OCI-LY7 (cell line): ENCODE measurements around the gene COQ10A. TPM values are rescaled to one million over a fixed set of nuclear protein-coding genes. Genes with fewer than 3 reads are reported as not detected.
A peak's percentile ranks its signal among the peaks of the same experiment; 100 is the strongest.

ENCODE experiments used
- BruUV-seq: library from RNA; stranded (reverse); fragments of 400-500 nt; replicated peaks from 2 replicates; lab custom pipeline; 2021; lab: Mats Ljungman, UMichigan
- CTCF ChIA-PET: fragments of 300-600 bp; sonication (Branson Sonifier 250); formaldehyde crosslinking; loops from one replicate; lab custom pipeline; 2022; ENCODE audit warnings: antibody characterized with exemption; ENCODE audit not compliant: unreplicated experiment; lab: Charles Lee
- POLR2A ChIA-PET: fragments of 300-600 bp; sonication (Branson Sonifier 250); formaldehyde crosslinking; loops from one replicate; lab custom pipeline; 2022; ENCODE audit warnings: antibody characterized with exemption; lab: Charles Lee
- DNase-seq: peaks from one replicate; pipeline ENCODE4 v3.0.0-alpha.2; 2015; ENCODE audit warnings: low spot score
- H2AFZ ChIP-seq: fragments of 200-600 bp; sonication (generic), shearing (Covaris generic); 2 replicates; pipeline ENCODE4 v1.6.1; 2014; ENCODE audit warnings: mild to moderate bottlenecking, antibody characterized with exemption, low read length, moderate library complexity
- H3K27ac ChIP-seq: fragments of 200-600 bp; sonication (generic); 2 replicates; pipeline ENCODE4 v1.5.1; 2014; ENCODE audit warnings: mixed run types, low read depth, mild to moderate bottlenecking, moderate library complexity, low read length, inconsistent platforms; ENCODE audit not compliant: poor library complexity, severe bottlenecking
- H3K36me3 ChIP-seq: fragments of 200-600 bp; sonication (generic); 2 replicates; pipeline ENCODE4 v1.6.1; 2014; ENCODE audit warnings: mild to moderate bottlenecking, antibody characterized with exemption, low read length, moderate library complexity, mixed read lengths; ENCODE audit not compliant: insufficient read depth
- H3K4me1 ChIP-seq: fragments of 200-600 bp; sonication (generic); 2 replicates; pipeline ENCODE4 v1.5.1; 2014; ENCODE audit warnings: mild to moderate bottlenecking, low read length; ENCODE audit not compliant: insufficient read depth, poor library complexity, severe bottlenecking
- H3K4me2 ChIP-seq: fragments of 200-600 bp; sonication (generic); 2 replicates; pipeline ENCODE4 v1.6.1; 2014; ENCODE audit warnings: mild to moderate bottlenecking, low read length
- H3K4me3 ChIP-seq: fragments of 200-600 bp; sonication (generic); 2 replicates; pipeline ENCODE4 v1.5.1; 2014; ENCODE audit warnings: mild to moderate bottlenecking, low read depth, low read length; ENCODE audit not compliant: poor library complexity, severe bottlenecking
- H3K79me2 ChIP-seq: fragments of 200-600 bp; sonication (generic); 2 replicates; pipeline ENCODE4 v1.6.1; 2016; ENCODE audit warnings: low read depth, mild to moderate bottlenecking, low read length, moderate library complexity, mixed read lengths; ENCODE audit not compliant: insufficient read depth
- H3K9me2 ChIP-seq: fragments of 200-600 bp; sonication (generic); 2 replicates; pipeline ENCODE4 v1.6.1; 2016; ENCODE audit warnings: mild to moderate bottlenecking, low read length, mixed read lengths; ENCODE audit not compliant: insufficient read depth
- H3K9me3 ChIP-seq: fragments of 200-600 bp; sonication (generic); 2 replicates; pipeline ENCODE4 v1.6.1; 2014; ENCODE audit warnings: mild to moderate bottlenecking, mixed run types, low read length, mixed read lengths
- H4K20me1 ChIP-seq: fragments of 200-600 bp; sonication (generic); 2 replicates; pipeline ENCODE4 v1.6.1; 2014; ENCODE audit warnings: mild to moderate bottlenecking, antibody characterized with exemption, low read length, moderate library complexity, mixed read lengths; ENCODE audit not compliant: insufficient read depth
- EZH2phosphoT487 ChIP-seq: fragments of 200-600 bp; sonication (generic); IDR thresholded peaks from 2 replicates; pipeline ENCODE4 v1.6.1; 2018; ENCODE audit warnings: low read depth, borderline replicate concordance, mild to moderate bottlenecking, mixed run types, antibody characterized with exemption, low read length, moderate library complexity, mixed read lengths
- intact Hi-C: fragments of 100-400 bp; cut with micrococcal nuclease; formaldehyde crosslinking; loops from one replicate; pipeline ENCODE4 v1.10.0; 2022; ENCODE audit not compliant: unreplicated experiment
- total RNA-seq, 2 experiments: library from RNA; depleted of rRNA in 1 of 2; stranded (reverse); fragments of >200 nt in 1 of 2; shearing (Covaris generic) in 1 of 2; gene quantifications; 2 replicates each; pipeline ENCODE4 v1.2.3, GENCODE V29; 2014 to 2022
- TF ChIP-seq, protein P1 (sequence below): fragments of 200-600 bp; sonication (generic); conservative IDR thresholded peaks from 2 replicates; pipeline ENCODE4 v1.5.1; 2014; ENCODE audit warnings: mild to moderate bottlenecking, antibody characterized with exemption, low read length, moderate library complexity, mixed read lengths

The COQ10A gene
- total RNA-seq, 2 experiments from 2014 or later, result 20.6 to 22.1 TPM

DNA sequence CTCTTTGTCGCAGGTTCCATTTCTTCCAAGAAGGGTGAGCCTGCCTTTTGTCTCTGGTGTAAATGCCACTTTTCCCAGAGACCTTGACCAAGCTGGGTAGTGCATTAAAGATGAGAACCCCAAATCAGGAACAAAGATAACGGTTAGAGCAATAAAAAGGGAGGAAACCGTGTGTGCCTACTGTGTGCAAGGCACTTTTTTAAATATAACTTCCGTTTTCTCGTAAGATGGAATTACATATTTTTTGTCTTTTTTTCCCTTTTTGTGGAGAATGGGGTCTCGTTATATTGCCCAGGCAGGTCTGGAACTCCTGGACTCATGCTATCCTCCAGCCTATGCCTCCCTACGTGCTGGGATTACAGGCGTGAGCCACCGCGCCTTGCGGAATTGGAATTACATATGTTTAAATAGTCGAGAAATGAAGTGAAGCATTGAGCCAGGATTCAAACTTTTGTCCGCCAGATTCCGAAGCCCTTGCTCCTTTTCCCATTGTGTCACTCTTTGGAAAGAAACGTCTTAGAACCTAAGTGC is 43.1 kb upstream of the COQ10A start:
- no peak for DNase-seq
- BruUV-seq, result no TSS peak
- Histone ChIP-seq H3K79me2 (peaks cover 23% of the 10 kb centered on the region; the same call in 1 of the 2 replicates), H3K27ac (peak overlapping the region; percentile 41), H3K36me3 (no peaks in the 10 kb centered on the region; the same call in 1 of the 2 replicates), H3K9me2 (no peaks in the 10 kb centered on the region), H3K9me3 (no peaks in the 10 kb centered on the region), H3K4me2 (peak overlapping the region; percentile 100), H3K4me1 (peaks cover 40% of the 10 kb centered on the region), H2AFZ (peak overlapping the region; percentile 97), H4K20me1 (no peaks in the 10 kb centered on the region), H3K4me3 (peak overlapping the region; percentile 83)
- TF ChIP-seq EZH2phosphoT487, result no peak
- TF ChIP-seq, protein P1, sequence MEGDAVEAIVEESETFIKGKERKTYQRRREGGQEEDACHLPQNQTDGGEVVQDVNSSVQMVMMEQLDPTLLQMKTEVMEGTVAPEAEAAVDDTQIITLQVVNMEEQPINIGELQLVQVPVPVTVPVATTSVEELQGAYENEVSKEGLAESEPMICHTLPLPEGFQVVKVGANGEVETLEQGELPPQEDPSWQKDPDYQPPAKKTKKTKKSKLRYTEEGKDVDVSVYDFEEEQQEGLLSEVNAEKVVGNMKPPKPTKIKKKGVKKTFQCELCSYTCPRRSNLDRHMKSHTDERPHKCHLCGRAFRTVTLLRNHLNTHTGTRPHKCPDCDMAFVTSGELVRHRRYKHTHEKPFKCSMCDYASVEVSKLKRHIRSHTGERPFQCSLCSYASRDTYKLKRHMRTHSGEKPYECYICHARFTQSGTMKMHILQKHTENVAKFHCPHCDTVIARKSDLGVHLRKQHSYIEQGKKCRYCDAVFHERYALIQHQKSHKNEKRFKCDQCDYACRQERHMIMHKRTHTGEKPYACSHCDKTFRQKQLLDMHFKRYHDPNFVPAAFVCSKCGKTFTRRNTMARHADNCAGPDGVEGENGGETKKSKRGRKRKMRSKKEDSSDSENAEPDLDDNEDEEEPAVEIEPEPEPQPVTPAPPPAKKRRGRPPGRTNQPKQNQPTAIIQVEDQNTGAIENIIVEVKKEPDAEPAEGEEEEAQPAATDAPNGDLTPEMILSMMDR, result no peak
- intact Hi-C loops, result loop anchor here (1.0 kb wide), 4 partner anchors 15 to 104 kb away; no protein-coding TSS in a partner anchor
- POLR2A ChIA-PET, result interaction anchor here (2.2 to 4.2 kb wide), 4 partner anchors 10 to 106 kb away, joined by 9 to 85 read pairs (median 16); partner anchors contain the start of genes SMARCC2 and ZC3H10
- CTCF ChIA-PET, result no interaction called here

DNA sequence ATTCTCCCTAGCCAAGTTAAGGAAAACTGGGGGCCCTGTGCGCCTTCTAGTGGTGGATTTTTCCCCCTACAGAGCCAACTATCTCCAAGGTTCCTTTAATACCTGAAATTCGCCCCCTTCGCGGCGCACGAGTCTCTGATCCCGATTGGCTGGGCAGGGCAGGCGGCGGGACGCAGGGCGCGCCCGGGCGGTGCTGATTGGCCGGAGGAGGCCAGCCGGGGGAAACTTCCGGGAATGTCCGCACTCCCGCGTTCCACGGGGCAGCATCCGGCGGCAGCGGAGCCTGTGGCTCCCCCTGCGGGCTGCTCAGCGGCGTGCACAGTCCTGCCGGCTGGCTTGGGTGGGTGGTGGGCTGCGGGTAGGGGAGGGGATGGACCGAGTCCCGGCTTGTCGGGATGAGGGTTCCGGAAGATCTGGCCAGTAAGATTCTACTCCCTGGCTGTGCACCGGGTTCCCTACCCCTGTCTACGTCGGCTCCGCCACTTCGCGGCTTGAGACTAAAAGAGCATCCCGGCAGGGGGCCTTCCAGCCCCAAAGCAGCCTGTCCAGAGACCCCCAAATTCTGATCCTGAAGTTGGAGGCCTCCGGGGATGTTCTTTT is 42.5 kb upstream of the COQ10A start, which contains the start of gene NABP2:
Gene NABP2 (plus strand): TSS at position 241 of the 600 bp plus-strand sequence. CDS start 515 bp downstream, outside the sequence.
- CTCF ChIA-PET, result no interaction called here

More for the DNA sequence above, 42.5 kb upstream of the COQ10A start, which contains the start of gene NABP2:
- DNase-seq, result peak; percentile 98
- no peaks in the 10 kb centered on the region for H3K9me3 ChIP-seq
- BruUV-seq, result TSS peak; percentile 83
- POLR2A ChIA-PET, result interaction anchor here (3.9 to 4.2 kb wide), 2 partner anchors 17 to 35 kb away, joined by 18 to 85 read pairs; partner anchors contain the start of gene SMARCC2
- no peaks in the 10 kb centered on the region for H4K20me1 ChIP-seq
- intact Hi-C loops, result loop anchor here (1.0 kb wide), 4 partner anchors 16 to 105 kb away; no protein-coding TSS in a partner anchor
- no peaks in the 10 kb centered on the region; the same call in 1 of the 2 replicates for H3K36me3 ChIP-seq
- peak within 1 kb of the TSS; percentile 83 for H3K4me3 ChIP-seq
- peak within 1 kb of the TSS; percentile 41 for H3K27ac ChIP-seq
- no peak for TF ChIP-seq EZH2phosphoT487
- TF ChIP-seq, protein P1, result peak; percentile 96
- no peaks in the 10 kb centered on the region for H3K9me2 ChIP-seq
- H3K4me2 ChIP-seq, result peak within 1 kb of the TSS; percentile 100
- peaks cover 40% of the 10 kb centered on the region for H3K4me1 ChIP-seq
- H2AFZ ChIP-seq, result peak within 1 kb of the TSS; percentile 97
- H3K79me2 ChIP-seq, result peaks cover 23% of the 10 kb centered on the region; the same call in 1 of the 2 replicates
